ENCODE data around the gene NDUFS7. TPM values are rescaled to one million over a fixed set of nuclear protein-coding genes. Genes with fewer than 3 reads are reported as not detected.
"Not testable (repeated sequence)": the region's sequence is repeated elsewhere in the genome, so short reads cannot be mapped to it uniquely, and the experiment has no call there.

NDUFS7 gene
- total RNA-seq, 1 experiment from 2014 or later = 135 TPM

GRCh38 chr19:1417681-1418495 lies 34.2 kb downstream of the NDUFS7 start:
- ChIA-PET CTCF (interaction anchor here (0.5 to 1.1 kb wide), 5 partner anchors 20 to 74 kb away, joined by 3 to 5 read pairs (median 3); no protein-coding TSS in a partner anchor), POLR2A (interaction anchor here (1.2 to 2.1 kb wide), 2 partner anchors 19 to 21 kb away, joined by 3 to 4 read pairs; no protein-coding TSS in a partner anchor)
- DNase-seq (ENCODE audit: unreplicated experiment) = no peak
- Mint-ChIP-seq H3K4me3 (ENCODE audit: unreplicated experiment) (no peak overlapping the region), H3K27me3 (ENCODE audit: insufficient read depth, unreplicated experiment) (no peaks in the 10 kb centered on the region), H3K4me1 (ENCODE audit: insufficient read depth, unreplicated experiment) (peaks cover 16% of the 10 kb centered on the region), H3K9me3 (ENCODE audit: unreplicated experiment) (no peaks in the 10 kb centered on the region), H3K36me3 (ENCODE audit: insufficient read depth, unreplicated experiment) (peaks cover 76% of the 10 kb centered on the region), H3K27ac (ENCODE audit: low read depth, unreplicated experiment) (peak overlapping the region; percentile 30)
- intact Hi-C loops (cut with micrococcal nuclease) = no loop called here
- no peak for TF ChIP-seq CTCF (IDR thresholded peaks at IDR 0.05; ENCODE audit: unreplicated experiment)
- no TSS peak for BruUV-seq (replicated peaks)

GRCh38 chr19:1418496-1418775 lies 34.7 kb downstream of the NDUFS7 start:
- no peak for DNase-seq (ENCODE audit: unreplicated experiment)
- intact Hi-C loops (cut with micrococcal nuclease) = no loop called here
- H3K9me3 Mint-ChIP-seq (ENCODE audit: unreplicated experiment) = no peaks in the 10 kb centered on the region
- no peak overlapping the region for H3K27ac Mint-ChIP-seq (ENCODE audit: low read depth, unreplicated experiment)
- no peak for TF ChIP-seq CTCF (IDR thresholded peaks at IDR 0.05; ENCODE audit: unreplicated experiment)
- CTCF ChIA-PET = interaction anchor here (0.5 to 0.6 kb wide), 2 partner anchors 19 to 27 kb away, joined by 3 read pairs; no protein-coding TSS in a partner anchor
- H3K4me1 Mint-ChIP-seq (ENCODE audit: insufficient read depth, unreplicated experiment) = peaks cover 16% of the 10 kb centered on the region
- POLR2A ChIA-PET = interaction anchor here (2.1 kb wide), 1 partner anchor 19 kb away, joined by 4 read pairs; no protein-coding TSS in a partner anchor
- BruUV-seq (replicated peaks) = no TSS peak
- no peaks in the 10 kb centered on the region for H3K27me3 Mint-ChIP-seq (ENCODE audit: insufficient read depth, unreplicated experiment)
- peaks cover 78% of the 10 kb centered on the region for H3K36me3 Mint-ChIP-seq (ENCODE audit: insufficient read depth, unreplicated experiment)
- no peak overlapping the region for H3K4me3 Mint-ChIP-seq (ENCODE audit: unreplicated experiment)

GRCh38 chr19:1418951-1419738 lies 35.4 kb downstream of the NDUFS7 start:
- no peak overlapping the region for H3K27ac Mint-ChIP-seq (ENCODE audit: low read depth, unreplicated experiment)
- POLR2A ChIA-PET = interaction anchor here (0.7 to 2.1 kb wide), 2 partner anchors 15 to 18 kb away, joined by 3 to 4 read pairs; no protein-coding TSS in a partner anchor
- CTCF ChIA-PET = interaction anchor here (0.6 kb wide), 1 partner anchor 26 kb away, joined by 3 read pairs; no protein-coding TSS in a partner anchor

GRCh38 chr19:1420085-1420484 lies 36.4 kb downstream of the NDUFS7 start:
- POLR2A ChIA-PET; H3K27me3 Mint-ChIP-seq (ENCODE audit: insufficient read depth, unreplicated experiment); H3K27ac Mint-ChIP-seq (ENCODE audit: low read depth, unreplicated experiment); DNase-seq (ENCODE audit: unreplicated experiment); H3K9me3 Mint-ChIP-seq (ENCODE audit: unreplicated experiment); BruUV-seq (replicated peaks); H3K4me3 Mint-ChIP-seq (ENCODE audit: unreplicated experiment); intact Hi-C loops (cut with micrococcal nuclease): not testable (repeated sequence)
- CTCF ChIA-PET = interaction anchor here (1.0 kb wide), 1 partner anchor 141 kb away, joined by 3 read pairs; no protein-coding TSS in a partner anchor
- Mint-ChIP-seq H3K4me1 (ENCODE audit: insufficient read depth, unreplicated experiment) (peaks cover 13% of the 10 kb centered on the region), H3K36me3 (ENCODE audit: insufficient read depth, unreplicated experiment) (peaks cover 87% of the 10 kb centered on the region)

More at GRCh38 chr19:1418951-1419738, 35.4 kb downstream of the NDUFS7 start:
- DNase-seq (ENCODE audit: unreplicated experiment) = no peak
- peaks cover 83% of the 10 kb centered on the region for H3K36me3 Mint-ChIP-seq (ENCODE audit: insufficient read depth, unreplicated experiment)
- TF ChIP-seq CTCF (IDR thresholded peaks at IDR 0.05; ENCODE audit: unreplicated experiment) = no peak
- H3K9me3 Mint-ChIP-seq (ENCODE audit: unreplicated experiment) = no peaks in the 10 kb centered on the region
- H3K27me3 Mint-ChIP-seq (ENCODE audit: insufficient read depth, unreplicated experiment) = no peaks in the 10 kb centered on the region
- intact Hi-C loops (cut with micrococcal nuclease) = no loop called here
- peaks cover 16% of the 10 kb centered on the region for H3K4me1 Mint-ChIP-seq (ENCODE audit: insufficient read depth, unreplicated experiment)
- BruUV-seq (replicated peaks) = no TSS peak
- H3K4me3 Mint-ChIP-seq (ENCODE audit: unreplicated experiment) = no peak overlapping the region
